Hematopoietic multipotent progenitor cell treated with erythropoietin and hydrocortisone succinate and interleukin-3 and kit ligand, for 15 days (in vitro differentiated cells): ENCODE measurements around the gene CLCN5.
"Not testable (repeated sequence)": the region's sequence is repeated elsewhere in the genome, so short reads cannot be mapped to it uniquely, and the experiment has no call there.

Experiments
- DNase-seq: peaks from one replicate; pipeline ENCODE4 v3.0.0-alpha.2; 2015; ENCODE audit warnings: low spot score

CLCN5 gene

DNA sequence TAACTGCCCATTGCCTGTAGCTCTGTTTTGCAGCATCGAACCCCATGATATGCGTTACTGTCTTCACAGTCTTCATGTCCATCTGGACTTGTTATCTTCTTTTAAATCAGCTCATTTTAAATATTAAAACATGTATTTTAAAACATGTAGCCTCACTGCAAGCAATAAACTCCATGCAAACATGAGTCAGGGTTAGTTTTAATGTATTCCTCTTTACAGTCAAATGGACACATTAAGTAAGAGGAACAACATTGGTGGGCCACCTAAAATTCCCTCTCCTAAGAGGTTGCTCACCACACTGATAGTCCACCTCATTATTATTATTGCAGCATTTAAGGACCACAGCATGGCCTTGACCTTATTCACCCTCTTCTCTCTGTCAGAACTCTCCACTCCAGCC lies 74.1 kb downstream of the CLCN5 start:
- no peak for DNase-seq

DNA sequence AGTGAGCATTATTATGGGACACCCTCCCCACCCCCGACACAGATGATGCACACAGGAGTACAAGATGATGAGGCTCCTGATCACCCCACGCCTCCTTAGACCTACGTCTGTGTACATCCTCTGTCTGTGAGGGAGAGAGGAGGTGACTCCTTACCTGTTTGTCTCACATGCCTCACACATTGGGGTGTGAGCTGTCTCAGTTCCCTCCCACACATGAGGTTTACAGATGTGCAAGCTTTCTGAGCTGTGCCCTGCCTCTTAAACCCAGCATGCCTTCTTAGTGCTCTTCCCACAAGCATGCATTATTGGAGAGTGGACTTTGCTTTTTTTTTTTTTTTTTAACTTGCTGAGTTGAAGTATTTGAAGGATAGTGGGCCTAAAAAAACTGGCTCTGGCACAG lies 76.7 kb downstream of the CLCN5 start:
- DNase-seq = no peak

DNA sequence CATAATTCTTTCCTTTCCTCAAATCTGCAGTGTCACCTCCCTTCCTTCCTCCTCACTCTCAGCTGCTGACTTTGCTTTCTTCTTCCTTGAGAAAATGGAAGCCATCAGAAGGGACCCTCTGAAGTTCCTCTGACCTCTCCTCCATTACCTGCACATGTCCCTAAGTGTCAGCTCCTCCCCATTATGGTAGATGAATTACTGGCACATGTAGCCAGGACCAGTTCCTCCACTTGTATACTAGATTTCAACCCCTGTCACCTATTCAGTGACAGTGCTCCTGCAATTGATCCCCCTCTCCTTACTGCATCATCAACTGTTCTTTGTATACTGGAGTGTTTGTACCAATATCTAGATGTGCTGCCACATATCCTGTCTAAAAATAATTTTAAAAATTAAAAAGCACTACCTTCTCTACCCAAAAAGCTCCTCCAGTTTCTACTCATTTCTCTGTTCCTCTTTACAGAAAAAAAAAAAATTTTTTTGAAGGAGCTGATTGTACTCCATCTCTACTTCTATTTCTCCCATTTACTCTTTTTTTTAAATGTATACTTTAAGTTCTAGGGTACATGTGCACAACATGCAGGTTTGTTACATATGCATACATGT lies 78.6 kb downstream of the CLCN5 start:
- DNase-seq = no peak

DNA sequence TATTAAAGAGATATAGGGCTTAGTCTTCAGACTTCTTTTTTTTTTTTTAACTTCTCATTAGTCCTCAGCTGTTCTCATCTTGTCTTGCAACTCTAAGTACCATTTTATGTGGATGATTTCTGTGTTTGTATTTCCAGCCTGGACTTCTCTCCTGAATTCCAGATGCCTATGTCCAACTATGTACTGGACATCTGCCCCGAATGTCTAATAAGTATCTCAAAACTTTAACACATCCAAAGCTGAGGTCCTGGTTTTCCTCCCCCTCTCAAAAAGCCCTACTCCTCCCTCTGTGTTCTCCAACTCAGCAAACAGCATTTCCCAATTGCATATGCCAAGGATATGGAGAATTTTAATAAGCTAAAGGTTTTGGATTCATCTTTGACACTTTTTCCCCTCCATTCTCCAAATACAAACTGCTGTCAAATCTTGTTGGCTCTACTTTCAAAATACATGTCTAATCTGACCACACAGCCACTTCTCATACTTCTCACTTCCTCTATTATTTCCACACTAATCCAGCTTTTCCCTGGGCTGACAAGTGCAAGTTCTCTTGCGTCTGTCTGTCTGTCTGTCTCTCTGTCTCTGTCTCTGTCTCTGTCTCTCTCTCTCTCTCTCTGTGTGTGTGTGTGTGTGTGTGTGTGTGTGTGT lies 79.8 kb downstream of the CLCN5 start:
- DNase-seq = no peak

DNA sequence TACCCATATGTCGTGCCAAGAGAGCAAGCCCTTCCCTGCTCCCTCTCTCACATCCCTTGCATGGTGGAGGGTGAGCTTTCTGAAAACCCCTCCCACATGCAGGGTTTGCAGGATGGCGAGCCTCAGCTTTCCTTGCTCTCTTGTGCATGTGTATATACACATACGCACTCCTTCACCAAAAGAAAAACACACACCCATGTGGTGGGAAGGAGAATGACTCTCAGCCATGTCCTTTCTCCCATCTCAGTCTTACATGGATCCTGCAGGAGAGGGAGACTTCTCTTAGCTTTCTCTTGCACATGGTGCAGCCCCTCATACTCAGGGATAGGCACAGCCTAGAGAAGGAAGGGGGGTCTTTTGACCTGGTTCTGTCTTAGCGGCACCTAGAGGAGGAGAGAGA lies 81.1 kb downstream of the CLCN5 start:
- DNase-seq = no peak

DNA sequence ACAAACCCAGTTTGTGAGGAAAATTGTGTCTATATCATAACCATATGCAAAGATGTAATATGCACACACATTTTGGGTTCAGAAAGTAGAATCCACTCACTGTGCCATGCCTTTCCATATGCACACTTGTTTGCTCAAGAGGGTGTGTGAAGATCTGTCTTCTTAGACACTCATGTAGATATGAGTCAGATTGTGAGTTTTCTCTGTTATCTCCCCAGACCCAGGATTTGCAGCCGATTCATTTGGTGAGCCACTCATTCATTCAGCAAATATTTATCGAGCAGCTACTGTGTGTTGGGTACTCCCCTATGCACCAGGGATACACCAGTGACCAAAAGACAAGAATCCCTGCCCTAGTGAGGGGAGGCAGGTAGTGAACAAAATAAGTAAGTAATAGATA lies 81.5 kb downstream of the CLCN5 start:
- no peak for DNase-seq

DNA sequence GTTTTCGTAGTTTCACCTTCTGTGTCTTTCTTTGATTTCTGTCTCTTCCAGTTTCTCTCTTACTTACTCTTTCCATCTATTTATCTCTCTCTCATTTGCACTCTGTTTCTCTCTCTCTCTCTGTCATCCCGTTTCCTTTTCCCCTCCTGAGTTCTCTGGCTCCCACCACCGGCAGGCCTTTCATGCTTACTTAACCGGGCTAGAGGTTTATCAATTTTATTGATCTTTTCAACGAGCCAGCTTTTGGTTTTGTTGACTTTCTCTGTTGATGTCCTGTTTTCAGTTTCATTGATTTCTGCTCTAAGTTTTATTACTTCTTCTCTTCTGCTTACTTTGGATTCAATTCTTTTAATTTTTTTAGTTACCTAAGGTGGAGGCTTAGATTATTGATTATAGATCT lies 103.2 kb downstream of the CLCN5 start:
- not testable (repeated sequence) for DNase-seq

DNA sequence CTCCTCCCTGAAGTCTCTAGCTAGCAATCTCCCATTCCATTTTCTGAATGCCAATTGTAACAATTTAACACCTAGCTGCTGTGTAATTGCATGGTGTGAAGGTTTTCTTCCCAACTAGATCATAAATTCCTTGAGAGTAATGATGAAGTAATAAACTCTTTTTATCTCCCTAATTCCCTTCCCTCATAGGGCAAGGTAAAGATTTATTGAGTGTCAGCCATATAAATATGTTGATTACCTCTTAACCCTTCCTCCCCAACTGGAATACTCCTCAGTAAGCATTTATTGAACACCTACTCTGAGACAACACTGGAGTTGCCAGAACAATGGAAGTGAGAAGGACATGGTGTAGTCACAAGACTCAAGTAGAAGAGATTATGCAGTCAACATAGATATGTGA lies 112.7 kb downstream of the CLCN5 start:
- no peak for DNase-seq

DNA sequence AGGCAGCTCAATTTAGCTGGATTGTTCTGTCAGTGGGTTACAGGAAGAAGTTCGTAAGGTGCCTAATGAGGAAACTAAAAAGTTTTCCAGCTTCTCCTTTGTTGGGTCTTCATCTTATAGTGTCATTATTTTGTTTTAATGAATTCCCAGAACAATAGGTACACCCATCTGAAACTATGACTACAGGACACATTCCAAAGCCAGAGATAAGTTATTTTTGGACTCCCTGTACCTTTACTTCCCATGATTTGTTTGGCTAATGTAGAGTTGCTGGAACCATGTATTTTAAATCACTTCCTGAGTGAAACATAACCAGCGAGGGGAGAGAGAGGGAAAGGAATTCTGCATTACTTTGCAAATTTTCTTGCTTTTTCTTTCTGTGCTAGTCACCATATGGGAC lies 114.0 kb downstream of the CLCN5 start:
- no peak for DNase-seq

DNA sequence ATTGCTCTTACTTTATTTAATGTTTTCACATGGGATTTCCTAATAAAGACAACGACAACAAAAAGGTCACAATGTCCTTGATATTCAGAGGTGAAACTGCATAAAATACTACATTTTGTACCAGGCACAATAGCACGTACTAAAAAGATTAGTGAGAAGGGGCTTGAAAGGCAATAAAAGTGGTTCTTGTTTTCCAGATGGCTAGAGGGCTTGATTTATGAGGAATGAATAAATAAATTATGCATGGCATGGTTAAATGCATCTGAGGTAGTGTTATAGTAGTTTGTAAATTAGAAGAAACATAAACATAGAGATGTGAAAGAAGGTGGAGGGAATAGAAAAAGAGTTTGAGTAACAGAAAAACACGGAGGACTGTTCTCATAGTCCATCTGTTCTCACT lies 123.4 kb downstream of the CLCN5 start:
- no peak for DNase-seq

DNA sequence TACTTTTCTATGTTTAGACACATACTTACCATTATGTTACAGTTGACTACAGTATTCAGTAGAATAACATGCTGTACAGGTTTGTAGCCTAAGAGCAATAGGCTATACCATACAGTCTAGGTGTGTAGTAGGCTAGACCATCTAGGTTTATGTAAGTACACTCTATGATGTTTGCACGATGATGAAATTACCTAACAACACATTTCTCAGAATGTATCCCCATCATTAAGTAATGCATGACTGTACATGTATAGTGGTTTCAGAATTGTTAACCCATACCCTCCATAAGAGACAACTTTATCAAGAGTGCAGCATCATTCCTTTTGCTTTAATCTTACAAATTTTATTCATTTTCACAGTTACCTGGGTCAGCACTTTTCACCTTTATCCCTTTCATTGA lies 126.8 kb downstream of the CLCN5 start:
- no peak for DNase-seq

DNA sequence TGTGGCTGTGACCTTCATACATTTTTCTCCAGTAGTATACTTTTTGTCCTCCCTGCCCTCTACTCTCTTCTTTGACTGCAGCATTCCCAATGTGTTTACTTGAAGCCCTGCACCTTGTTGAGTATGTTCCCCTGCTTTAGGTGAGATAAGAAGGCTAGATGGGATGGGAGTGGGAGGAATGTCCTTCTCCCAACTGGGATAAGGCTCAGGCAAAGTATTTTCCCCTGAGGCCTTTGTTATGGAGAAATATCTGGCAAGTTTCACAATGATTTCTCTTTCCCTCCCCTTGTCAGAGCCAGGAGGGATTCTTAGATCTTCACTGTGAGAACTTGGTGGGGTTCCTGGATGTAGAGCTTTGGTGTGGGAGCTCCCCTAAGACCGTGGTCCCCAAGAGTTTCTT lies 131.8 kb downstream of the CLCN5 start:
- no peak for DNase-seq

DNA sequence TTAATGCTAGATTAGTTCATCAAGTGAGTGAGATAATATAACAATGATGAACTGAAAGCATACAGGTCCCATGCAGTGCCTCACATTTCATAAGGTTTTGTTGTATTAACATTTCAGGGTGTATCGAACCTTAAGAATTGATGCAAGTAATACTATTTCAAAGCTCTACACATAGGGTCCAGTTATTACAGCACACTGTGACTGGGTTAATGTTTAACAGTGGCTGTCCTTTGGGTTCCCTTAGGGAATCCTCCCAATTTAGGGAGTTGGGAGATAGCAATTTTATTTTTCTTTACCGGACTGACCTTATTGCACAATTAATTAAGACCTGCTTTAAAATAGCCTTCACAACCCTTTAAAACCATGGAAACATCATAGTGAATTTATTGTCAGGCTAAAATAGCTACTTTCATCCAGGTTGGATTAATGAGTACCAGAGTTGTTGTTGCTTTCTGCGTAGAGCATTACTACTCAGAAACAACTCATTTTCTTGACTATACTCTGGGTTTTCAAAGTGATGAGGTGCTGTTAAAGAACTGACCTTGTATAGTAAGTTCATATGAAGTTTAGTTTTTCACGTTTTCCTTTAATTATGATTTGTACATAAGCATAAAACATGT lies 144.0 kb downstream of the CLCN5 start:
- DNase-seq = no peak

DNA sequence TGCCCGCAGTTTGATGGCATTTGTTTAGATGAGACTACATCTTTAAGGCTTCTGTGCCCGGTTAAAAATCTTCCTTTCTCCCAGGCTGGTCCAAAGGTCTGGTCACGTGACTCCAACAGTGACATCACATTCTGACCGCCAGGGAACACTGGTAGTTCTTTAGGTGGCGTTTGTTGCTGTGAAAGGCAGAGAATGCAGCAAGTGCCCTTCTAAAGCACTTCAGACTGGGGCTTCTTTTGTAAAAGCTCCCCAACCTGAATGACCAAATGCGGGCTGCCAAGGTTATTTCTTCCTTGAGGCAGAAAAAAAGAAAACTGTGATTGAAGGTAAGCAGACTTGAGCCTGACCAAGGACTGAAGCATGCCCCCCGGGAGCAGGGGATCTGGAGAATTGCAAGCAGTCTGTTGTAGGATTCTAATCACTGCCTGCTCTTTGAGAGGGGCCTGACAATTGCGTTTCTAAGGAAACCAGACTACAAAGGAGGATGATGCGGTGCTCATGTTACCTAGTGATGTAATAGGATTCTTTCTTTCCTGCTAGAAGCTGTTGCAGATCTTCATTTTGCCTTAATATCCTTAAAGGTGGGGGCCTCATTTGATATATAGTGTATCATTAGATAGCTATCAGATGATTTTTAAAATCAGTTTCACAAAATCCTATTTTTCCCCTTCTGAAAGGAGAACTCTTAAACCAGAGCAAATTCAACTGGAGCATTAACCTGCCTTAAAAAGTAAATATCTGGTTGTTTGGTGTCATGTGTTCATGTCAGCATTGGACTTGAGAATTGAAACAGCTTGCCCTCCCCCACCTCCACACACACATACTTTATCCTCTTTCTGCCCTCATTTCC lies 145.3 kb downstream of the CLCN5 start:
- DNase-seq = no peak

DNA sequence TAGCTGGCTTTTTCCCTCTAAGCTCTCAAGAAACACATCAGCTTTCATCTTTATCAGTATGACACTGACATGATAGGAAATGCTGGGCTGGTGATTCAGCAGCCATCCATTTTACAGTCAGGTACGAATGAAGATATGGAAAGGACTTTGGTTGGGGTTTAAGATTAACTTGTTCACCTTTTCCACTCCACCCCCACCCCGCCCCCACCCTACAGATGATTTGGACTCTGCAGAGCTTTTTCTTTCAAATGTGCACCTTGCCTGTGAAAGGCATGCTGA lies 145.8 kb downstream of the CLCN5 start:
- no peak for DNase-seq

DNA sequence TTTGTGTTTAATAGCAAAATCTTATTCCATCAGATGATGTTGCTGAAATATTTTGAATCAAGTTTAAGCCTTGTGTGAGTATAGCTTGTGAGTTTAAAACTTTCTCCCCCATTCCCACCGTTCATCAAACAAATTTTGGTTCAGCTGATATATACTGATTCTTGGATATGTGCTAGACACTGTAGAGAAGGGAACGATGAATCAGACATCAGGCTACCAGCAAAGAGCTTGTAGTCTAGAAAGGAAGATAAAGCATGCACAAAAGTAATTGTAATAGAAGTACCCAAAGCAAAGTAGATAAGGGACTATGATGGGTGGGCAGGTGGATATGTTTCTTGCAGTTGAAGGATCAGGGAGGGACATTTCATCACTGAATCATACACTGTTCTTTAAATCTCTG lies 146.5 kb downstream of the CLCN5 start:
- no peak for DNase-seq

DNA sequence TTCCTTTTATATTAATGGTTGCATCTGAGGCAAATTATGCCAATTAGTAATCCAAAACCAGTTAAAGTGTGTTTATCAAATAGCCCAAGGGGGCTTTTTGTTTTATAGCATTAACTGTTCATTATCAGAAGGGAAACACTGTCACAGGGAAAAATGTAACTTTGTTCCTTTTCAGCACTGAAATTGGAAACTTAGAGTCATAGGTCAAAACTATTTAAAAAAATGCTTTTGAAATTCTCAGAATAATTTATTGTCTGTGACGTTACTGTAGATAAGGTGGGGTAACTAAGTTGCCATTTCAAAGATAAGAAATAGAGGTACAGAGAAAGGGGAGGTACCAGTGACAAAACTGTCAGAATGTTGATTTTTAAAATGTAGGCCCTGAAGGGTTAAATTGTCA lies 149.1 kb downstream of the CLCN5 start:
- DNase-seq = no peak

DNA sequence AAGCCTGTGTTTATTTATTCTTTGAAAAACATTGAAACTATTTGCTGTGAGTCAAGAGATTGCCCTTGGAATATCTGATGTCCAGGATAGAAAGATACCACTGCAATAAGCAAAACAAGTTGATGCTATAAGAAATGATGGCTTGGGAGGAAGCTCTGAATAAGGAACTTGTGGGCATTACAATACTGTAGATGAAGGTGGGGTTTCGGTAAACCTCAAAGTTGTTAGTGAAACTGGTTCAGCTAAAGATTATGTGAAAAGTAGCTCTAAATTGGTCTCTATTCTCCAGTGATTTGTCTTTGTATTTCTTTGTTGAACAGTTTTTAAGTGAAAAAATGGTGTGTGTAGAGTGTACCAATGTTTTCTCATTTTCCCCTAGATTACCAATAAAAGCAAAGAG lies 149.7 kb downstream of the CLCN5 start:
- no peak for DNase-seq

DNA sequence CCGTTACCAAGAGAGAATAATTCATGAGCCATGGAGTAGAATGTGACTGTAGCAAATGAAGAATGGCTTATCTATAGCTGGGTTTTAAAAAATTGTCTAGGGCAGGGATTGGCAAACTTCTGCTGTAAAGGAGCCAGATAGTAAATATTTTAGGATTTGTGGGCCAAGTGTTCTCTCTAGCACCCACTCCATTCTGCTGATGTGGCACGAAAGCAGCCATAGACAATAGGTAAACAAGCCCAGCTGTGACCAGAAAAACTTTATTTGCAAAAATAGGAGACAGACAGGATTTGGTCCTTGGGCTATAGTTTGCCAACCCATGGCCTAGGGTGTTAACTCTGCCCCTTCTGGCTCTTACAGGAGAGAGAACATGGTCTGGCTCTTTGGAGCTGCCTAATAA lies 151.2 kb downstream of the CLCN5 start:
- DNase-seq = no peak

DNA sequence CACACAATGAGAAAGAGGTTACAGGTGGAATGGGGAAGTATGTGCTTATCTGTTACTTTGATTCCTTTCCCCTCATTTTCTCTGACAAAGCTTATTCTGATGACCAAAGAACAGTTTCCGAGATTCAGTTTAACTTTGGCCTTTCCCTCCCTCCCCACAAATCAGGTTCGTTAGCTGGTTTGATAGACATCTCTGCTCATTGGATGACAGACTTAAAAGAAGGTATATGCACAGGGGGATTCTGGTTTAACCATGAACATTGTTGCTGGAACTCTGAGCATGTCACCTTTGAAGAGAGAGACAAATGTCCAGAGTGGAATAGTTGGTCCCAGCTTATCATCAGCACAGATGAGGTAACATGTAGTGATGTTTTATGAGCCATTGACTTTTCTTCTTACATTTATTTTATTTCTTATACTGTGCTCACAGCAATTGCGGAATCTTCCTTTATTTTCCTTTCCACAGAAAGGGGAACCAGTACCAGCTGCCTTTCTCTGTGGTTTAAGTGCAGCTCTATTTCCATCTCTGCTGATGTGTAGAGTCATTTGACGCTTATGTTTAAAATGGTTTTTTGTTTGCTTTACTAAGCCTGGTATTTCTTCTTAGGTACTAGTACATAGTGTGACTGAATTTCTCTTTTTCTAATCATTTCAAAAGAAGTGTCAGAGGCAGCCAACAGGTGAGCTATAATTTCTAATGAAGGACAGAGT lies 153.4 kb downstream of the CLCN5 start:
- no peak for DNase-seq

DNA sequence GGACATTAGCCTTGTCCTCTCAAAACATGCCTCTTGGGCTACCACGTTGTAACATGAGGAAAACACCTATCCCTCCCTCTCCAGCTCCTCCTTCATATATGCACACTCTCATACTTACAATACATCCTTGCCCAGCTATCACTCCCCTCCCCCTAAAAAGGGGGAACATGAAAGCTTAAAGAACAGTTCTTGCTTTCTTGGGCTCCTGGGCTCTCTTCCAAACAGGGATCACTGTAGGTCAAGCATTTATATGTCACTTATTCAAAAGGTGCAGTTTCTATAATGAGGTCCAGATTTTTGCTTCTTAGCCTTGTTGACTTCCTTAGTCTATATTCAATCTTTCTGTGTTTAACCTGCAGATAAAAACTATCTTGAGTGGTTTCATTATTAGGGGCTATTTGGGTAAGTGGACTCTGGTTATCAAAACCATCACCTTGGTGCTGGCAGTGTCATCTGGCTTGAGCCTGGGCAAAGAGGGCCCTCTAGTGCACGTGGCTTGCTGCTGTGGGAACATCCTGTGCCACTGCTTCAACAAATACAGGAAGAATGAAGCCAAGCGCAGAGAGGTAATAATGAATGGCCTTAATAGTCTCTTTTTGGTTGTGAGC lies 159.0 kb downstream of the CLCN5 start:
- no peak for DNase-seq

DNA sequence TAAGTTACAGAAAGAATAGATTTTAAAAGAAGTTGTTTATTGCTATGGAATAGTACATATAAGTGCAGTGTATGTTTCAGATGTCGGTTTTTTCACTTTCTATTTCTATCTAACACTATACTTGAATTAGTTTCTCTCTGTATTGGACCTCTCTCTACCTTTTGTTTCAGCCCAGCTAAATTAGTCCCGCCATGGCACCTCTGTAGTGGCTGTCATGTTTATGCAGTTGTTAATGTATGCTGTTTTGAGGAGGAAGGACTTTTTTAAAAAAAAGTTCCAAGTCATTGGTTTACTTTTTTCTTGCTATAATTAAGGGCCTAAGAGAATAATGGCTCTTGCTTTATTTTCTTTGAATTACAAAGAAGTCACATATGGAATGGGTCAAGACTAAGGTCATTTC lies 160.3 kb downstream of the CLCN5 start:
- no peak for DNase-seq
